ENCODE data around the gene KPNA5. TPM values are rescaled to one million over a fixed set of nuclear protein-coding genes. Genes with fewer than 3 reads are reported as not detected.
"Not testable (repeated sequence)": the region's sequence is repeated elsewhere in the genome, so short reads cannot be mapped to it uniquely, and the experiment has no call there.

Gene KPNA5
- total RNA-seq, 2 experiments from 2014 or later, result 12.4 to 12.6 TPM

- CTCF ChIA-PET (ENCODE audit: unreplicated experiment), result no interaction called here
- H3K4me2 ChIP-seq (ENCODE audit: low read length), result no peak overlapping the region
- H3K4me1 ChIP-seq (ENCODE audit: insufficient read depth, low read length, poor library complexity, severe bottlenecking), result no peaks in the 10 kb centered on the region
- no peaks in the 10 kb centered on the region for H3K9me3 ChIP-seq (ENCODE audit: low read length)
- H3K79me2 ChIP-seq (ENCODE audit: insufficient read depth, low read depth, low read length), result peaks cover 47% of the 10 kb centered on the region
- TF ChIP-seq, protein P1, sequence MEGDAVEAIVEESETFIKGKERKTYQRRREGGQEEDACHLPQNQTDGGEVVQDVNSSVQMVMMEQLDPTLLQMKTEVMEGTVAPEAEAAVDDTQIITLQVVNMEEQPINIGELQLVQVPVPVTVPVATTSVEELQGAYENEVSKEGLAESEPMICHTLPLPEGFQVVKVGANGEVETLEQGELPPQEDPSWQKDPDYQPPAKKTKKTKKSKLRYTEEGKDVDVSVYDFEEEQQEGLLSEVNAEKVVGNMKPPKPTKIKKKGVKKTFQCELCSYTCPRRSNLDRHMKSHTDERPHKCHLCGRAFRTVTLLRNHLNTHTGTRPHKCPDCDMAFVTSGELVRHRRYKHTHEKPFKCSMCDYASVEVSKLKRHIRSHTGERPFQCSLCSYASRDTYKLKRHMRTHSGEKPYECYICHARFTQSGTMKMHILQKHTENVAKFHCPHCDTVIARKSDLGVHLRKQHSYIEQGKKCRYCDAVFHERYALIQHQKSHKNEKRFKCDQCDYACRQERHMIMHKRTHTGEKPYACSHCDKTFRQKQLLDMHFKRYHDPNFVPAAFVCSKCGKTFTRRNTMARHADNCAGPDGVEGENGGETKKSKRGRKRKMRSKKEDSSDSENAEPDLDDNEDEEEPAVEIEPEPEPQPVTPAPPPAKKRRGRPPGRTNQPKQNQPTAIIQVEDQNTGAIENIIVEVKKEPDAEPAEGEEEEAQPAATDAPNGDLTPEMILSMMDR (conservative IDR thresholded peaks at IDR 0.05; ENCODE audit: low read length), result no peak
- TF ChIP-seq EZH2phosphoT487 (IDR thresholded peaks at IDR 0.05; ENCODE audit: borderline replicate concordance, low read depth, low read length), result no peak
- H3K9me2 ChIP-seq (ENCODE audit: insufficient read depth, low read length), result no peaks in the 10 kb centered on the region
- no peak for DNase-seq (ENCODE audit: low spot score)
- no peak overlapping the region for H3K4me3 ChIP-seq (ENCODE audit: low read depth, low read length, poor library complexity, severe bottlenecking)
- no TSS peak for BruUV-seq (replicated peaks)
- POLR2A ChIA-PET, result no interaction called here
- intact Hi-C loops (cut with micrococcal nuclease; ENCODE audit: unreplicated experiment), result no loop called here
- H2AFZ ChIP-seq (ENCODE audit: low read length), result no peak overlapping the region
- 0 out of 2 replicates have a peak, but pooled peaks cover 5% of the 10 kb centered on the region for H4K20me1 ChIP-seq (ENCODE audit: insufficient read depth, low read length)
- peaks cover 40% of the 10 kb centered on the region for H3K36me3 ChIP-seq (ENCODE audit: insufficient read depth, low read length)
- no peak overlapping the region for H3K27ac ChIP-seq (ENCODE audit: low read depth, low read length, poor library complexity, severe bottlenecking)
Observed at GRCh38 chr6:116691154-116691553, 10.1 kb downstream of the KPNA5 start.

DNA sequence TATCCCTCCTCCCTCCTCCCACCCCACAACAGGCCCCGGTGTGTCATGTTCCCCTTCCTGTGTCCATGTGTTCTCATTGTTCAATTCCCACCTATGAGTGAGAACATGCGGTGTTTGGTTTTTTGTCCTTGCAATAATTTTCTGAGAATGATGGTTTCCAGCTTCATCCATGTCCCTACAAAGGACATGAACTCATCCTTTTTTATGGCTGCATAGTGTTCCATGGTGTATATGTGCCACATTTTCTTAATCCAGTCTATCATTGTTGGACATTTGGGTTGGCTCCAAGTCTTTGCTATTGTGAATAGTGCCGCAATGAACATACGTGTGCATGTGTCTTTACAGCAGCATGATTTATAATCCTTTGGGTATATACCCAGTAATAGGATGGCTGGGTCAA, 11.9 kb downstream of the KPNA5 start:
- Histone ChIP-seq H3K36me3 (ENCODE audit: insufficient read depth, low read length) (peaks cover 52% of the 10 kb centered on the region), H3K79me2 (ENCODE audit: insufficient read depth, low read depth, low read length) (peaks cover 31% of the 10 kb centered on the region)
- H3K4me1 ChIP-seq (ENCODE audit: insufficient read depth, low read length, poor library complexity, severe bottlenecking); DNase-seq (ENCODE audit: low spot score); H3K27ac ChIP-seq (ENCODE audit: low read depth, low read length, poor library complexity, severe bottlenecking); H3K4me2 ChIP-seq (ENCODE audit: low read length); POLR2A ChIA-PET; CTCF ChIA-PET (ENCODE audit: unreplicated experiment); H2AFZ ChIP-seq (ENCODE audit: low read length); intact Hi-C loops (cut with micrococcal nuclease; ENCODE audit: unreplicated experiment); H4K20me1 ChIP-seq (ENCODE audit: insufficient read depth, low read length); H3K9me3 ChIP-seq (ENCODE audit: low read length); BruUV-seq (replicated peaks); H3K9me2 ChIP-seq (ENCODE audit: insufficient read depth, low read length); H3K4me3 ChIP-seq (ENCODE audit: low read depth, low read length, poor library complexity, severe bottlenecking): not testable (repeated sequence)

GRCh38 chr6:116693275-116693674, 12.3 kb downstream of the KPNA5 start:
- H3K79me2 ChIP-seq (ENCODE audit: insufficient read depth, low read depth, low read length), result peaks cover 30% of the 10 kb centered on the region
- H4K20me1 ChIP-seq (ENCODE audit: insufficient read depth, low read length); H3K4me1 ChIP-seq (ENCODE audit: insufficient read depth, low read length, poor library complexity, severe bottlenecking); CTCF ChIA-PET (ENCODE audit: unreplicated experiment); H3K27ac ChIP-seq (ENCODE audit: low read depth, low read length, poor library complexity, severe bottlenecking); H3K4me3 ChIP-seq (ENCODE audit: low read depth, low read length, poor library complexity, severe bottlenecking); H3K9me3 ChIP-seq (ENCODE audit: low read length); H3K9me2 ChIP-seq (ENCODE audit: insufficient read depth, low read length); DNase-seq (ENCODE audit: low spot score); intact Hi-C loops (cut with micrococcal nuclease; ENCODE audit: unreplicated experiment); H3K4me2 ChIP-seq (ENCODE audit: low read length); H2AFZ ChIP-seq (ENCODE audit: low read length); POLR2A ChIA-PET; BruUV-seq (replicated peaks): not testable (repeated sequence)
- peaks cover 56% of the 10 kb centered on the region for H3K36me3 ChIP-seq (ENCODE audit: insufficient read depth, low read length)

DNA sequence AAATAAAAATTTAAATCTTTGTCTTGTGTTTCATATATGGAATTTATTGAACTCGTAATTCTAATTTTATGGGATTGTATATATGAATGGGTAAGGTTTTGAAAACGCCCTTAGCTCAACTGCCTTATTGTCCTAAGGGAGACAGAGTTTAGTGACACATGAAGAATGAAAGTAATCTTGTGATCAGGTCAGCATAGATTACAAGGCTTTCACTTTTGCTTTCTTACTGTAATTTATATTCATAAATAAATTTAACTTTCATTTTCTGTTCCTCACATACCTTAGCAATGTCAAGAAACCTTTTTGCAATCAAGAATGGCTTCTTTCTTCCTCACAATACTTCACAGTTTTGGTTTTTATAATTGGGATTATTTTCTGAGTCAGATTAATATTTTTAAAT, 14.4 kb downstream of the KPNA5 start:
- no peak overlapping the region for H3K27ac ChIP-seq (ENCODE audit: low read depth, low read length, poor library complexity, severe bottlenecking)
- no TSS peak for BruUV-seq (replicated peaks)
- no peak overlapping the region for H3K4me2 ChIP-seq (ENCODE audit: low read length)
- H3K9me2 ChIP-seq (ENCODE audit: insufficient read depth, low read length), result no peaks in the 10 kb centered on the region
- peaks cover 8% of the 10 kb centered on the region; the same call in 1 of the 2 replicates for H4K20me1 ChIP-seq (ENCODE audit: insufficient read depth, low read length)
- intact Hi-C loops (cut with micrococcal nuclease; ENCODE audit: unreplicated experiment), result no loop called here
- CTCF ChIA-PET (ENCODE audit: unreplicated experiment), result no interaction called here
- H3K4me1 ChIP-seq (ENCODE audit: insufficient read depth, low read length, poor library complexity, severe bottlenecking), result no peaks in the 10 kb centered on the region
- no peaks in the 10 kb centered on the region for H3K9me3 ChIP-seq (ENCODE audit: low read length)
- DNase-seq (ENCODE audit: low spot score), result no peak
- no peak overlapping the region for H2AFZ ChIP-seq (ENCODE audit: low read length)
- H3K36me3 ChIP-seq (ENCODE audit: insufficient read depth, low read length), result peaks cover 68% of the 10 kb centered on the region
- peaks cover 15% of the 10 kb centered on the region; the same call in 1 of the 2 replicates for H3K79me2 ChIP-seq (ENCODE audit: insufficient read depth, low read depth, low read length)
- TF ChIP-seq EZH2phosphoT487 (IDR thresholded peaks at IDR 0.05; ENCODE audit: borderline replicate concordance, low read depth, low read length), result no peak
- TF ChIP-seq, protein P1 (conservative IDR thresholded peaks at IDR 0.05; ENCODE audit: low read length), result no peak
- POLR2A ChIA-PET, result no interaction called here
- H3K4me3 ChIP-seq (ENCODE audit: low read depth, low read length, poor library complexity, severe bottlenecking), result no peak overlapping the region

Data from OCI-LY7 (cell line).